ENCODE results near the gene ZNF700.

GRCh38 chr19:11971041-11971440, 46.1 kb downstream of the ZNF700 start:
- TF ChIP-seq JUND (IDR thresholded peaks at IDR 0.05) (no peak), POLR2A (IDR thresholded peaks at IDR 0.05; ENCODE audit: borderline replicate concordance, extremely low read depth, insufficient read depth, insufficient read length) (no peak), CTCF (IDR thresholded peaks at IDR 0.05 in 2 of 3, conservative IDR thresholded peaks at IDR 0.05 in 1 of 3; ENCODE audit: borderline replicate concordance in 1 of 3, insufficient read depth in 1 of 3, low read depth in 2 of 3, low read length in 2 of 3) (no peak), TCF7L2 (IDR thresholded peaks at IDR 0.05; ENCODE audit: borderline replicate concordance, extremely low read depth, insufficient read depth, insufficient read length) (no peak), SP1 (IDR thresholded peaks at IDR 0.05; ENCODE audit: low read depth) (no peak), EZH2 (IDR thresholded peaks at IDR 0.05) (no peak), CEBPB (IDR thresholded peaks at IDR 0.05; ENCODE audit: low read depth) (no peak), EZH2phosphoT487 (IDR thresholded peaks at IDR 0.05; ENCODE audit: borderline replicate concordance) (no peak), POLR2AphosphoS5 (IDR thresholded peaks at IDR 0.05; ENCODE audit: low read depth, low read length) (no peak), YY1 (IDR thresholded peaks at IDR 0.05; ENCODE audit: extremely low read depth, insufficient replicate concordance, low read depth, low read length) (no peak), MAX (IDR thresholded peaks at IDR 0.05) (no peak), CBX3 (IDR thresholded peaks at IDR 0.05; ENCODE audit: low read depth) (no peak), EGR1 (IDR thresholded peaks at IDR 0.05; ENCODE audit: low read depth) (no peak)
